Measurements from ENCODE around the gene AMFR. TPM values are rescaled to one million over a fixed set of nuclear protein-coding genes. Genes with fewer than 3 reads are reported as not detected.

Gene AMFR
- total RNA-seq, 6 experiments from 2014 or later, result 104 to 117 (median 112) TPM

DNA sequence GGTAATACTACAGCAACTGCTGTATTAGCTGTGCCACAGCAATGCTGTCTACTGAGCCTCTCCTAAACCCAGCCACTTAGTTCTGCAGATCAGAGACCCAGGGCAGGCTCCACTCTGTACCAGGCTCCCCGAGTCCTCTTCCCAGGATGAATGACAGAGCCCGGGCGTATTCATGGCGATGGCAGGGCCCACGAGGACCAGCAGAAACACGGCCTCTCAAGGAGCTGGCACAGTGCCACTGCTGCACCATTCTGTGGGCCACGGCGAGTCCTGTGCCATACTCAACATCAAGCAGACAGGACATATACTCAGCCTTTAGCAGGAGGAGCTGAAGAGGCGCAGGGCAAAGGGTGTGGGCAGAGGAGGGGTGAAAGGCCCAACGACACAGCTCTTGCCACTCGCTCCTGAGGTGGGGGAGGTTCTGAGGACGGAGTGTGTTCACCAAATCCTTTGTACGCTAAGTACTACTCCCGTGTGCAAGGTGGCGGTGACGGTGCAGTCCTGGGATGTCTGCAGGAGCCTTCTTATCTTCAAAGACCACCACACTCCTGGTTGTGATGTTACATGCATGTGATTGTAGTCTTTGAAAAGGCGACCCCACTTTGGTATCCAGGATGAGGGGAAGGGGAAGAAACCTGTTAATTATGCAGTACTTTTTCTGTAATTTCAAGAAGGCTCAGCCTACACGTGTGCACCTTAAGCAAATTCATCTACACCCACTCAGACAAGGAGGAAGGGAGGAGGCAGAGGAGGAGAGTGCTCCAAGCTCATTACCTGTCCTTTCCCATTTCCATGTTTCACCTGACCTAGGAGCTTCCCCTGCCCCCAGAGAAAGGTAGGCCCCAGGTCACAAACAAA lies 98.0 kb downstream of the AMFR start:
- Mint-ChIP-seq H3K27me3 (ENCODE audit: insufficient read depth) (peaks cover 36% of the 10 kb centered on the region), H3K9me3 (no peaks in the 10 kb centered on the region), H3K4me1 (ENCODE audit: low read depth) (no peaks in the 10 kb centered on the region), H3K27ac (no peak overlapping the region), H3K4me3 (no peak overlapping the region), H3K36me3 (ENCODE audit: low read depth) (no peaks in the 10 kb centered on the region)
- TF ChIP-seq, protein P1, sequence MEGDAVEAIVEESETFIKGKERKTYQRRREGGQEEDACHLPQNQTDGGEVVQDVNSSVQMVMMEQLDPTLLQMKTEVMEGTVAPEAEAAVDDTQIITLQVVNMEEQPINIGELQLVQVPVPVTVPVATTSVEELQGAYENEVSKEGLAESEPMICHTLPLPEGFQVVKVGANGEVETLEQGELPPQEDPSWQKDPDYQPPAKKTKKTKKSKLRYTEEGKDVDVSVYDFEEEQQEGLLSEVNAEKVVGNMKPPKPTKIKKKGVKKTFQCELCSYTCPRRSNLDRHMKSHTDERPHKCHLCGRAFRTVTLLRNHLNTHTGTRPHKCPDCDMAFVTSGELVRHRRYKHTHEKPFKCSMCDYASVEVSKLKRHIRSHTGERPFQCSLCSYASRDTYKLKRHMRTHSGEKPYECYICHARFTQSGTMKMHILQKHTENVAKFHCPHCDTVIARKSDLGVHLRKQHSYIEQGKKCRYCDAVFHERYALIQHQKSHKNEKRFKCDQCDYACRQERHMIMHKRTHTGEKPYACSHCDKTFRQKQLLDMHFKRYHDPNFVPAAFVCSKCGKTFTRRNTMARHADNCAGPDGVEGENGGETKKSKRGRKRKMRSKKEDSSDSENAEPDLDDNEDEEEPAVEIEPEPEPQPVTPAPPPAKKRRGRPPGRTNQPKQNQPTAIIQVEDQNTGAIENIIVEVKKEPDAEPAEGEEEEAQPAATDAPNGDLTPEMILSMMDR (IDR thresholded peaks at IDR 0.05), result no peak
- no peak for DNase-seq

DNA sequence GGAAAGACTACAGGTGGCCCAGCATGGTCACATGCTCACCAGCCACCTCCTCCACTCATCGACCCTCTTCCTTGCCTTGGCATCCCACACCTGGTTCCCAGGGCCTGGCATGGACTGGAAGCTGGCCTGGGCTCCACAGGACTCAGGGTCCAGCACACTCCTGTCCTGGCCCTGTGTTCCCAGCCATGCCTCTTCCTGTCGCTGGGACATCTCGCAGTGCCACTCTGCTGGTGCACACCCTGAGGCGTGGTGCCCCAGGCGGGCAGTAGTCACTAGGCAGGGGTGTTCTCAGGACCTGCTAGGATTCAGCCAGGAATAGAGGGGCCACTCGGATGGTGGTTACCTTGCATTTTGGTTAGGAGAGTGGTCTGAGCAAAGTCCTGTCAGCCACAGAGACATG lies 99.4 kb downstream of the AMFR start:
- Mint-ChIP-seq H3K4me1 (ENCODE audit: low read depth) (no peaks in the 10 kb centered on the region), H3K9me3 (no peaks in the 10 kb centered on the region), H3K27ac (no peak overlapping the region), H3K27me3 (ENCODE audit: insufficient read depth) (peaks cover 42% of the 10 kb centered on the region), H3K4me3 (no peak overlapping the region), H3K36me3 (ENCODE audit: low read depth) (no peaks in the 10 kb centered on the region)
- DNase-seq, result no peak
- TF ChIP-seq, protein P1 (IDR thresholded peaks at IDR 0.05), result no peak

DNA sequence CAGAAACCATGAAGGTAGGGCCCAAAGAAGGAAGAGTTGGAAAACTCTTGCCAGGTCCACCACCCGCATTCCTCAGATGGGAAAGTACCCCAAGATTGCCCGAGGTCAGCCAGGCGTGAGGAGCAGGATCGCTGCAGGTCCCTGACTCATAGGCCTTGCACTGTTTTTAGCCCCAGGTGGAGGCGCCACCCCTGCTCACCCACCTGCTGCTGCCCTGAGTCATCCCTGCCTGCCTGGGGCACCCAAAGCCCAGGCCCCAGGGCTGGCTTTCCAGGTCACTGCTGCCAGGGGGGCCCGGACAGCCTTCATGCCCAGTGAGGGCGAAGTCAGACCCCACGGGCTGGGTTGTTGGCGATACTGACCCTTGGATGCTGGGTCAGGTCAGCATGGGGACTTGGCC lies 100.9 kb downstream of the AMFR start:
- Mint-ChIP-seq H3K9me3 (no peaks in the 10 kb centered on the region), H3K27me3 (ENCODE audit: insufficient read depth) (peaks cover 39% of the 10 kb centered on the region), H3K4me1 (ENCODE audit: low read depth) (no peaks in the 10 kb centered on the region), H3K27ac (no peak overlapping the region), H3K36me3 (ENCODE audit: low read depth) (no peaks in the 10 kb centered on the region), H3K4me3 (no peak overlapping the region)
- DNase-seq, result no peak
- TF ChIP-seq, protein P1 (IDR thresholded peaks at IDR 0.05), result no peak

DNA sequence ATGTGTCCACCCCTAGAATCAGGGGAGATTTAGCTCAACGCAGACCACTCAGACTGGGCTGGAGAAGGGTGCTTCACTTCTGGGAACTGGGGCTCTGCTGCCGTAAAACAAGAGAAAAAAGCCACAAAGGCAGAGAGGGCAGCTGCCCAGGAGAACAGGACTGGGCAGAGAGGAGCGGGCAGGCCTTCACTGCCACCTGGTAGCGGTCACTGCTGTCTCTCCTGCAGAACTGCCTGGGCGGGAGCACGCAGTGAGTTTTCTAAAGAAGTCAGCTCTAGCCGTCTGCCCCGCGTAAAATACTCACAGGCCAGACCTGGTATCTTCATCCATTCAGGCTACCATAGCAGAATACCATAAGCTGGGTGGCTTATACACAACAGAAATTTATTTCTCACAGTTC lies 103.8 kb downstream of the AMFR start:
- Mint-ChIP-seq H3K4me3 (no peak overlapping the region), H3K27me3 (ENCODE audit: insufficient read depth) (peaks cover 30% of the 10 kb centered on the region), H3K4me1 (ENCODE audit: low read depth) (no peaks in the 10 kb centered on the region), H3K27ac (no peak overlapping the region), H3K36me3 (ENCODE audit: low read depth) (no peaks in the 10 kb centered on the region), H3K9me3 (no peaks in the 10 kb centered on the region)
- no peak for DNase-seq
- TF ChIP-seq, protein P1 (IDR thresholded peaks at IDR 0.05), result no peak

DNA sequence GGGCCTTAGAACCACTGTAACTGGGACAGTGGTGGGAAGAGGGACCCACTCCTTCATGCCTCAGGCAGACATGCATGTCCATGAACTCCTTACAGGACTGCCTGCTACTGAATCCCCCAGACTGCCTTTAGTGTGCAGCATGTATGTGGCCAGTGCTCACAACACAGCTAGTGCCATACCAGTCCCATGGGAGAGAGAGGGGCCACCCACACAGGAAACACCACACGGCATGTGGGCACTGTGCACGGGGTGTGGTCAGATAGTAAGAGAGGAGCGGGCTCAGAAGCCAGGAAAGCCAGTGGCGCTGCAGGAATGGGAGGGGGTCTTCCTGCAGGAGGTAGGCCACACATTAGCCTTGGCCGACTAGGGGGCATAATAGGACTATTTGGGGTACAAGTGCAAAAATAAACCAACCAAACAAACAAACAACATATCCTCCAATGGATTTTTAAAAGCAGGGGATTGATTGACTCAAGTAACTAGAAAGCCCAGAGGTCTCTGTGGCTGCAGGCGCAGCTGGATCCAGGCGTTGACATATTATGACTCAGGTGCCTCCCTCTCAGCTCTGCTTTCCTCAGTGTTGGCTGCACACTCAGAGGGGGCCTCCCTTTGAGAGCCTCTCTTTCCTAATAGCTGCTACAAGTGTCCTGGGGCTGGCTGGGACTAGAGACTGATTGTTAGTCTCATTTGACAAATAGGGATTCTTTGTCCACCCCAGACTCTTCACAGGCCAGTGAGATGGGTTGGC lies 104.4 kb downstream of the AMFR start:
- Mint-ChIP-seq H3K4me3 (no peak overlapping the region), H3K9me3 (no peaks in the 10 kb centered on the region)
- TF ChIP-seq, protein P1 (IDR thresholded peaks at IDR 0.05), result no peak

More for the DNA sequence above, 104.4 kb downstream of the AMFR start:
- H3K27ac Mint-ChIP-seq, result no peak overlapping the region
- H3K4me1 Mint-ChIP-seq (ENCODE audit: low read depth), result no peaks in the 10 kb centered on the region
- peaks cover 29% of the 10 kb centered on the region for H3K27me3 Mint-ChIP-seq (ENCODE audit: insufficient read depth)
- no peaks in the 10 kb centered on the region for H3K36me3 Mint-ChIP-seq (ENCODE audit: low read depth)
- no peak for DNase-seq
